Measurements from ENCODE around the gene UBTD1.

Gene UBTD1

GRCh38 chr10:97538411-97538810 is 39.7 kb downstream of the UBTD1 start:
- DNase-seq (ENCODE audit: low spot score in 2 of 2) (no peak), ATAC-seq (replicated peaks; ENCODE audit: extremely low read depth, poor library complexity, severe bottlenecking) (no peak)
- H3K27me3 Mint-ChIP-seq = no peaks in the 10 kb centered on the region
- no peaks in the 10 kb centered on the region for H3K9me3 Mint-ChIP-seq
- H3K36me3 Mint-ChIP-seq (ENCODE audit: insufficient read depth) = peaks cover 2% of the 10 kb centered on the region
- no peak overlapping the region for H3K4me3 Mint-ChIP-seq
- no peak overlapping the region for H3K27ac Mint-ChIP-seq (ENCODE audit: low read depth)
- H3K4me1 Mint-ChIP-seq = no peaks in the 10 kb centered on the region

GRCh38 chr10:97538839-97539238 is 40.1 kb downstream of the UBTD1 start:
- no peaks in the 10 kb centered on the region for H3K4me1 Mint-ChIP-seq
- H3K27me3 Mint-ChIP-seq = no peaks in the 10 kb centered on the region
- no peak overlapping the region for H3K4me3 Mint-ChIP-seq
- no peaks in the 10 kb centered on the region for H3K9me3 Mint-ChIP-seq
- ATAC-seq (replicated peaks; ENCODE audit: extremely low read depth, poor library complexity, severe bottlenecking) (no peak), DNase-seq (ENCODE audit: low spot score in 2 of 2) (no peak)
- H3K36me3 Mint-ChIP-seq (ENCODE audit: insufficient read depth) = peaks cover 2% of the 10 kb centered on the region
- no peak overlapping the region for H3K27ac Mint-ChIP-seq (ENCODE audit: low read depth)

GRCh38 chr10:97539523-97540200 is 40.9 kb downstream of the UBTD1 start:
- no peaks in the 10 kb centered on the region for H3K9me3 Mint-ChIP-seq
- H3K27ac Mint-ChIP-seq (ENCODE audit: low read depth) = no peak overlapping the region
- no peak overlapping the region for H3K4me3 Mint-ChIP-seq
- H3K4me1 Mint-ChIP-seq = no peaks in the 10 kb centered on the region
- H3K36me3 Mint-ChIP-seq (ENCODE audit: insufficient read depth) = peaks cover 2% of the 10 kb centered on the region
- DNase-seq (ENCODE audit: low spot score in 2 of 2) = no peak
- ATAC-seq (replicated peaks; ENCODE audit: extremely low read depth, poor library complexity, severe bottlenecking) = no peak
- no peaks in the 10 kb centered on the region for H3K27me3 Mint-ChIP-seq

- ATAC-seq (replicated peaks; ENCODE audit: extremely low read depth, poor library complexity, severe bottlenecking) (no peak), DNase-seq (ENCODE audit: low spot score in 2 of 2) (no peak)
- Mint-ChIP-seq H3K36me3 (ENCODE audit: insufficient read depth) (peaks cover 2% of the 10 kb centered on the region), H3K27me3 (no peaks in the 10 kb centered on the region), H3K9me3 (no peaks in the 10 kb centered on the region), H3K27ac (ENCODE audit: low read depth) (no peak overlapping the region), H3K4me1 (no peaks in the 10 kb centered on the region), H3K4me3 (no peak overlapping the region)
Observed at GRCh38 chr10:97540669-97541500, 42.2 kb downstream of the UBTD1 start.

- DNase-seq (ENCODE audit: low spot score in 2 of 2) (no peak), ATAC-seq (replicated peaks; ENCODE audit: extremely low read depth, poor library complexity, severe bottlenecking) (no peak)
- H3K4me3 Mint-ChIP-seq = no peak overlapping the region
- no peak overlapping the region for H3K27ac Mint-ChIP-seq (ENCODE audit: low read depth)
- peaks cover 2% of the 10 kb centered on the region for H3K36me3 Mint-ChIP-seq (ENCODE audit: insufficient read depth)
- H3K27me3 Mint-ChIP-seq = peaks cover 8% of the 10 kb centered on the region
- H3K4me1 Mint-ChIP-seq = no peaks in the 10 kb centered on the region
- H3K9me3 Mint-ChIP-seq = no peaks in the 10 kb centered on the region
Observed at GRCh38 chr10:97542169-97543024, 43.7 kb downstream of the UBTD1 start.

- Mint-ChIP-seq H3K4me1 (no peaks in the 10 kb centered on the region), H3K4me3 (no peak overlapping the region), H3K36me3 (ENCODE audit: insufficient read depth) (peaks cover 2% of the 10 kb centered on the region), H3K27ac (ENCODE audit: low read depth) (no peak overlapping the region), H3K9me3 (no peaks in the 10 kb centered on the region), H3K27me3 (peaks cover 8% of the 10 kb centered on the region)
- DNase-seq (ENCODE audit: low spot score in 2 of 2) = no peak
- no peak for ATAC-seq (replicated peaks; ENCODE audit: extremely low read depth, poor library complexity, severe bottlenecking)
Observed at GRCh38 chr10:97543025-97543546, 44.4 kb downstream of the UBTD1 start.

GRCh38 chr10:97546456-97547270 is 47.9 kb downstream of the UBTD1 start:
- no peaks in the 10 kb centered on the region for H3K9me3 Mint-ChIP-seq
- ATAC-seq (replicated peaks; ENCODE audit: extremely low read depth, poor library complexity, severe bottlenecking) (no peak), DNase-seq (ENCODE audit: low spot score in 2 of 2) (no peak)
- H3K36me3 Mint-ChIP-seq (ENCODE audit: insufficient read depth) = no peaks in the 10 kb centered on the region
- peaks cover 8% of the 10 kb centered on the region for H3K27me3 Mint-ChIP-seq
- no peak overlapping the region for H3K4me3 Mint-ChIP-seq
- H3K27ac Mint-ChIP-seq (ENCODE audit: low read depth) = no peak overlapping the region
- no peaks in the 10 kb centered on the region for H3K4me1 Mint-ChIP-seq

- H3K36me3 Mint-ChIP-seq (ENCODE audit: insufficient read depth) = no peaks in the 10 kb centered on the region
- H3K4me1 Mint-ChIP-seq = no peaks in the 10 kb centered on the region
- no peak for ATAC-seq (replicated peaks; ENCODE audit: extremely low read depth, poor library complexity, severe bottlenecking)
- H3K4me3 Mint-ChIP-seq = no peak overlapping the region
- no peaks in the 10 kb centered on the region for H3K9me3 Mint-ChIP-seq
- H3K27ac Mint-ChIP-seq (ENCODE audit: low read depth) = no peak overlapping the region
- H3K27me3 Mint-ChIP-seq = peaks cover 8% of the 10 kb centered on the region
- DNase-seq (ENCODE audit: low spot score in 2 of 2) = no peak
Observed at GRCh38 chr10:97547271-97547600, 48.5 kb downstream of the UBTD1 start.

- Mint-ChIP-seq H3K4me1 (no peaks in the 10 kb centered on the region), H3K27me3 (peaks cover 8% of the 10 kb centered on the region)
- no peak for ATAC-seq (replicated peaks; ENCODE audit: extremely low read depth, poor library complexity, severe bottlenecking)
Observed at GRCh38 chr10:97547962-97548361, 49.2 kb downstream of the UBTD1 start.

GRCh38 chr10:97548828-97549455 is 50.2 kb downstream of the UBTD1 start:
- Mint-ChIP-seq H3K4me3 (no peak overlapping the region), H3K27ac (ENCODE audit: low read depth) (no peak overlapping the region), H3K4me1 (no peaks in the 10 kb centered on the region), H3K27me3 (peaks cover 8% of the 10 kb centered on the region), H3K36me3 (ENCODE audit: insufficient read depth) (no peaks in the 10 kb centered on the region), H3K9me3 (no peaks in the 10 kb centered on the region)
- DNase-seq (ENCODE audit: low spot score in 2 of 2) (no peak), ATAC-seq (replicated peaks; ENCODE audit: extremely low read depth, poor library complexity, severe bottlenecking) (no peak)

More at GRCh38 chr10:97547962-97548361, 49.2 kb downstream of the UBTD1 start:
- Mint-ChIP-seq H3K4me3 (no peak overlapping the region), H3K27ac (ENCODE audit: low read depth) (no peak overlapping the region), H3K36me3 (ENCODE audit: insufficient read depth) (no peaks in the 10 kb centered on the region), H3K9me3 (no peaks in the 10 kb centered on the region)
- no peak for DNase-seq (ENCODE audit: low spot score in 2 of 2)

GRCh38 chr10:97549587-97550322 is 51.0 kb downstream of the UBTD1 start:
- no peak for DNase-seq (ENCODE audit: low spot score in 2 of 2)
- no peak for ATAC-seq (replicated peaks; ENCODE audit: extremely low read depth, poor library complexity, severe bottlenecking)
- no peaks in the 10 kb centered on the region for H3K4me1 Mint-ChIP-seq
- H3K4me3 Mint-ChIP-seq = no peak overlapping the region
- H3K36me3 Mint-ChIP-seq (ENCODE audit: insufficient read depth) = no peaks in the 10 kb centered on the region
- H3K9me3 Mint-ChIP-seq = no peaks in the 10 kb centered on the region
- H3K27ac Mint-ChIP-seq (ENCODE audit: low read depth) = no peak overlapping the region
- peaks cover 8% of the 10 kb centered on the region for H3K27me3 Mint-ChIP-seq
